Kidney tubule cell (primary cell): ENCODE measurements around the gene CLK1.
"Not testable (repeated sequence)": the region's sequence is repeated elsewhere in the genome, so short reads cannot be mapped to it uniquely, and the experiment has no call there.

Source experiments
- DNase-seq: peaks from one replicate; pipeline ENCODE4 v3.0.0-alpha.2; 2018; ENCODE audit warnings: low spot score

Gene CLK1

GRCh38 chr2:200851398-200852248 is 12.8 kb downstream of the CLK1 start:
- no peak for DNase-seq

DNA sequence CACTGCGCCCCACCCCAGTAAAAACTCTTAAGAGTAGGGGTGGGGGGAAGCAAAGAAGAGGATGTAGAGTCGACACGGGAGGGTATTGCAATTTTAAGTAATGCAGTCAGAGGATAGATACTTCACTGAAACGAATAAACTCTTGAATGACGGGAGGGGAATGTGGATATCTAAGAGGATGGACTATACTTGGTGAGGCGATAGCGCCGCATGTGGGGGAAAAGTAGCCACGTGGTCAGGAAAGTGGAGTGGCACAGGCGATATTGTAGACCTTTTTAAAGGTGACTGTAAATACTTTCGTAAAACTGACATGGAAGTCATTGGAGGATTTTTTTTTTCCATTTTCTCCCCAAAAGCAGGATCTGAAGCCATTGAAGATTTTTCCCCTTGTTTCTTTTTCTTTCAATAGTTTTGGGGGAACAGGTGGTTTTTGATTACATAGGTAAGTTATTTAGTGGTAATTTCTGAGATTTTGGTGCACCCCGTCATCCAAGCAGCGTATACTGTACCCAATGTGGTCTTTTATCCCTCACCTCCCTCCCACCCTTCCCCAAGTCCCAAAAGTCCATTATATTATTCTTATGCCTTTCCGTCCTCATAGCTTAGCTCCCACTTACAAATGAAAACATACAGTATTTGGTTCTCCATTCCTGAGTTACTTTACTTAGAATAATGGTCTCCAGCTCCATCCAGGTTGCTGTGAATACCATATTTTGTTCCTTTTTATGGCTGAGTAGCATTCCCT is 13.8 kb downstream of the CLK1 start:
- no peak for DNase-seq

GRCh38 chr2:200847939-200848338 is 16.5 kb downstream of the CLK1 start:
- no peak for DNase-seq

DNA sequence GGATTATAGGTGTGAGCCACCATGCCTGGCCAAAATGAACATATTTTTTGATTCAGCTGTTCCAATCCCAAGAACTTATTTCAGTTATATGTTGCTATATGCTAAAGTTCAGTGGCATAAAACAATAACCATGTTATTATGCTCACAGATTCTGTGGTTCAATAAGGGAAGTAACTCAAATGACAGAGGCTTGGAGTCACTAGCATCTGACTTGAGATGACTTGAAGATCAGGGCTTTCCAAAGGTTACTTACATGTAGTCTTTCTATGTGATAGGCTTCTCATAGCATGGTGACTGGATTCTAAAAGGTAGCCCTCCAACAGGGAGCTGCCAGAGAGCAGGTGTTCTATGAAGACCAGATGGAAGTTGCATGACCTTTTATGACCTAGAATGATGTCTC is 17.2 kb downstream of the CLK1 start:
- DNase-seq = no peak

DNA sequence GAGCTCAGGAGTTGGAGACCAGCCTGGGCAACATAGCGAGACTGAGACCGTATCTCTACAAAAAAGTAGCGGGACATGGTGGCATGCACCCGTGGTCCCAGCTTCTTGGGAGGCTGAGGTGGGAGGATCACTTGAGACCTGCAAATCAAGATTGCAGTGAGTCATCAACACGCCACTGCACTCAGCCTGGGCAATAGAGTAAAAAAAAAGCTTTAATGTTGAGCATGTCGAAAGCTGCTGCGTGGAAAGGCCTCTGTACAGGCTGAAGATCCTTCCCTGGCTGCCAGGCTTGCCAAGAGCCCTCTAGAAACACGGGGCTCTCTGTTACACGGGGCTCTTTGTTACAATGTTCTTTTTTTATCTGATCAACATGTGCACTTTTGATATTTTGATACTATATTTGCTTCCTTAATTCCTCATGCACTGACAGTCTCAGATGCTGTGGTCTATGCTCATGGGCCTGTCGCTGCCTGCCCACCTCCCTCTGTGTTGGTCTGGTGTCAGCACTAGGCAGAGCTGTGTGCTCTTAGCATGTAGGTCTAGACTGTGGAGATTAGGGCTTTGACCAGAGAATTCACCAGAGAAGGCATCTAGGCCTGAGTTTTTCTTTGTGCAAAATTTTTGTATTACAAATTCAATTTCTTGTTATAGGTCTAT is 18.7 kb downstream of the CLK1 start:
- DNase-seq = no peak

DNA sequence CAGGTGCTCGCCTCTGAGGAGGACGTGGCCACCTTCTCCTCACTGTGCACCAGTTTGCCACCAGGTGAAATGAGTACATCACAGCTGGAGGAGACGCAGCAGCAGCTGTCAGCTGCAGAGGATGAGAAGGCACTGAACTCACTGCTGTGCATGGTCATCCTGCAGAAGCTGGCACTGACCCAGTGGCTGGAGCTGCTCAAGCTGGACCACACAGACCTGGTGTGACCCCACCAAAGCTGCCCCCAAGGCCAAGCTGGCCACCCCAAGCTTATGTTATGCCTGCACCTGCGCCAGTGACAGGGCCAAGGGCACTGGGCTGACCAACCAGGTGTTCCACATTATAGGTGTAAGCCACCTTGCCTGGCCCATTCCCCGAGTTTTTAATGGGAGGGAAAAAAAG is 19.3 kb downstream of the CLK1 start:
- DNase-seq = no peak

DNA sequence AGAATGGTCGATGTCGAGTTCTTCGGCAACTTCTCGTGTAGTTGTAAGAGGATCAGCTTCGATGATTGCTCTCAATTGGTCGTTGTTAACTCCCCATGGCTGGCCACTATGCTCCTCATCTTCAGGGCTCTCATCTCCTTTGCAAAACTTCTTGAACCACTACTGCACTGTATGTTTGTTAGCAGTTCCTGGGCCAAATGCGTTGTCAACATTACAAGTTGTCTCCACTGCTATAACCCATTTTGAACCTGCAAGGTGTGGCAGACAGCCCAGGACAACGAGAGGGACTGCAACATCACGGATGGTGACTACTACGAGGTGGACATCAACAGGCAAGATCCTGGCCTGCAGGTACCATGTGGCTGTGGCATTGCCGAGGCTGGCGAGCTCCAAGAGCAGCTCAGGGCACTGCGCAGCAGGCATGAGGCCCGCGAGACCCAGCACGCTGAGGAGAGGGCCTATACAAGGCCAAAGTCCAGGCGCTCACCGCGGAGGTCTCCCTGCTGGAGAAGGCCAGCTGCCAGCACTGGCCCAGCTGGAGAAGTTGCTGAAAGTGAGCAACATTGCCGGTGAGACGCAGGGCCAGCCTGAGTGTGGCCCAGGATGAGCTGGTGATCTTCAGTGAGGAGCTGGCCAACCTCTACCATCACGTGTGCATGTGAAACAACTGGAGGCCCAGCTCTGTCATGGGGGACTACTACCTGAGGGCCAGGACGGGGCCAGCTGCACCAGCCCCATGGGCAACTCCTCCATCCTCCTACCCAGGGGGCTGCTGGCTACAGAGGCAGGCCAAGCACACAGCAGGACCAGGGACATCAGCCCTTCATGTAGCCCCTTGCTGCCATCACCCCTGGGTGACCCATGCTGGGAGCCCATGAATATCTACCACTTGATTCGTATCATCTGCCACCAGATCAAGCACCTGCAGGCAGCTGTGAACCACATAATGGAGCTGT is 20.2 kb downstream of the CLK1 start:
- no peak for DNase-seq

- DNase-seq = no peak
These were observed 24.9 kb downstream of the CLK1 start for GRCh38 chr2:200839513-200839912.

DNA sequence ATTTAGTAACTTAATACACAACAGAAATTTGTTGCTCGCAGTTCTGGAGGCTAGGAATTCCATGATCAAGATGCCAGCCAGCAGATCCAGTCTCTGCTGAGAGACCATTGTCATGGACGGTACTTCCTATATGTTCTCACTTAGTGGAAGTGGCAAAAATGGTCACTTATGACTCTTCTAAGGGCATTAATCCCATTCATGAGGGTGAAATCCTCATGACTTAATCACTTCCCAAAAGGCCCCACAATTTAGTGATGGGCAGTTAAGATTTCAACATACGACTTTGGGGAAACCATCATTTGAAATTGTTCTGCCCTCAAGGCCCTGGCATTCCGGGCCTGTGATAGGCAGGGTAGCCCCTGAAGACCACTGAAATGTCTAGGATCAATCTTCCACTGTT is 29.8 kb downstream of the CLK1 start:
- no peak for DNase-seq

DNA sequence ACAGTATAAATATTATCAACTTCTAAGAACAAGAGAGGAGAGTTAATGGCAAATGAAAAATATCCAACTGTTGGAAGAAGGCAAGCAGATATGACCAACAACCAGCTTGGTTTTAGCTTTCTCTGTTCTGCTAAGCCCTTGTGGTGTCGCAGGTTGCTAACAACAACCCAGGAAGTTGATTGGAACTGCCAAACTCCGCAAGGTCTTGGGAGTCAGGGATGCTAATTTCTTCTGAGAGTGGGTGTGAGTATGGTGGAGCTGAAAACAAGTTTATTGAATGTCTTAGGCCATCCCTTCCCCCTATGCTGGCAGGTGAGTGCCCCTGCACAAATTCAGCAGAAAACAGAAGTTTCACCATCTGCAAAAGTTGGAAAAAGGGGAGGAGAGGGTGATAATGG is 35.2 kb downstream of the CLK1 start:
- DNase-seq = no peak

DNA sequence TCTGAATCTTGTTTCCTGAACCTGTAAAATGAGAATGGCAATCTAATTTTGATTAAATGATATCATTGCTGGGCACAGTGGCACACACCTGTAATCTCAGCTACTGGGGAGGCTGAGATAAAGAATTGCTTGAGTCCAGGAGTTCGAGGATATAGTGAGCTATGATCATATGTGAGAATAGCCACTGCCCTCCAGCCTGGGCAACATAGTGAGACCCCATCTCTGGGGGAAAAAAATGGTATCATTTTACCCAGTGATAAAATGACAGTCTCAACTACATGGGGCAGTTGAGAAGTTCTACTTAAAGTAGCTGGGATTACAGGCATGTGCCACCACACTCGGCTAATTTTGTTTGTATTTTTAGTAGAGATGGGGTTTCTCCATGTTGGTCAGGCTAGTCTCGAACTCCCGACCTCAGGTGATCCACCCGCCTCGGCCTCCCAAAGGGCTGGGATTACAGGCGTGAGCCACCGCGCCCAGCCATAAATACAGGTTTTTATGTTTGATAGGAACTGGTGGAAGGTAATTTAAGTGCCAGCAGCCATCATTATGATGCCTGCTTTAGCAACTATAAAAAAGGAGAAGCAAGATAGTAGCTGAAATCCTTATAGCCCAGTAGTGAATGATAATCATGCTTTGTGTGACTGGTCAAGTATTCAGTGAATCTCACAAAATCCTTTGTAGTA is 35.7 kb downstream of the CLK1 start:
- DNase-seq = no peak

- DNase-seq = no peak
These were observed 36.4 kb downstream of the CLK1 start for GRCh38 chr2:200828104-200828503.

GRCh38 chr2:200821686-200822245 is 42.7 kb downstream of the CLK1 start:
- no peak for DNase-seq

DNA sequence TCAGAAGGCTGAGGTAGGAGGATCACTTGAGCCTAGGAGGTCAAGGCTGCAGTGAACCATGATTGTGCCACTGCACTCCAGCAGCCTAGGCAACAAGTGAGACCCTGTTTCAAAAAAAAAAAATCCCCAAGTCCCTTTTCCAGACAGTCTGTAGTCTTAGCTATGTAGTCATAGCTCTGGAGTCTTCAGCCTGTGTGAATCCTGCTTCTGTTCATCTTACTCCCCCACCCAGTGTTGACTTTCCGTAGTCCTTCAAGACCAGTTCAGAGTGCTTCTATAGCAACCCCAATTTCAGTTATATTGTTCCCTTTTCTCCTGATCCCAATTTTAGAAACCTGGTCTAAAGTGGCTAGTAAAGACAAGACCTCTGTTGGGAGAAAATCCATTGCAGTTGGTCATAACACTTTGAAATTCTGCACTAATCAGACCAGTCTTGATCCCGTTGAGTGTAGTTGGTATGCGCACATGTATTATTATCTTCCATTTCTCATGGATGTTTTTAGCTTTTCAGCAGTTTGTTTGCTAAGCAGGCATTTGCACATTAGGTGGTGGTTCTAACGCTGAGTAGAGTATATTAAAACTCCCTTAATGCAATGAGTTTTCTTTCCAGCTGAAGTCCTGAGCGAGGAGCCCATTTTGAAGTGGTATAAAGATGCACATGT is 43.8 kb downstream of the CLK1 start:
- DNase-seq = no peak

DNA sequence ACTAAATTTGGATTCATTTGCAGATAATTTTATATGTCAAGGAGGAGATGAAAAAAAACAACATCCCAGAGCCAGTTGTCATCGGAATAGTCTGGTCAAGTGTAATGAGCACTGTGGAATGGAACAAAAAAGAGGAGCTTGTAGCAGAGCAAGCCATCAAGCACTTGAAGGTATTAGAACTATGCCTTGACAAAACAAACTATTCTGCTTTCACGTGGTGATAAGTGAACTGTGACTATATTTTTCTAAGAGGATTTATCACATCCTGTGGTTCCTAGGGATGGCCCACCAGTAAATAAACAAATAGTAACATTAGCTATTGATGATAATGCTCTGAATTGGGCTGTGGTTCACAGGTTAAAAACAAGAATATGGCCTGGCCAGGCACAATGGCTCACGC is 45.7 kb downstream of the CLK1 start:
- DNase-seq = not testable (repeated sequence)

GRCh38 chr2:200814917-200815316 is 49.5 kb downstream of the CLK1 start:
- DNase-seq = no peak

DNA sequence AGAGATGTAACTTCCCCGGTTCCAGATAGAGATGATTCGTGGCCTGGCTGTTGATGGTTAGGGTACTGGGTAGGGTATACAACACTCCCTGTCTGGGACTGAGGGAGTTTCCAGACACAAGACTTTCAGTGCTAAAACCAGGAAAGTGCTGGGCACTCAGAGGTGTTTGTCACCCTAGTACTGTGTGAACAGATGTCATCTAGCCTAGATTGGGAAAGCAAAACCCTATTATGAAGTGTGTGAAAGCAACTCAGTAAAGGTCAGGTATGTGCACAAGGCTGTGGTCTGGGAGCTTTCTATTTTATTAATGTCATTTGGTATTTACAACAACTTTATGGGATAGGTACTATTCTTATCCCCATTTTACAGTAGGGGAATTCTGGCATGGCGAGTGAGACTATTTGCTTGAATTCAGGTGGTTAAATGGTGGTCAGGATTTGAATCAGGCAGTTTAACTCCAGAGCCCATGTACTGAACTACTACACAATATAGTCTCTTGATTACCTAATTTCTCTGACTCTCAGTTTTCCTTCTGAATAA is 50.1 kb downstream of the CLK1 start:
- peak; percentile 32 for DNase-seq

DNA sequence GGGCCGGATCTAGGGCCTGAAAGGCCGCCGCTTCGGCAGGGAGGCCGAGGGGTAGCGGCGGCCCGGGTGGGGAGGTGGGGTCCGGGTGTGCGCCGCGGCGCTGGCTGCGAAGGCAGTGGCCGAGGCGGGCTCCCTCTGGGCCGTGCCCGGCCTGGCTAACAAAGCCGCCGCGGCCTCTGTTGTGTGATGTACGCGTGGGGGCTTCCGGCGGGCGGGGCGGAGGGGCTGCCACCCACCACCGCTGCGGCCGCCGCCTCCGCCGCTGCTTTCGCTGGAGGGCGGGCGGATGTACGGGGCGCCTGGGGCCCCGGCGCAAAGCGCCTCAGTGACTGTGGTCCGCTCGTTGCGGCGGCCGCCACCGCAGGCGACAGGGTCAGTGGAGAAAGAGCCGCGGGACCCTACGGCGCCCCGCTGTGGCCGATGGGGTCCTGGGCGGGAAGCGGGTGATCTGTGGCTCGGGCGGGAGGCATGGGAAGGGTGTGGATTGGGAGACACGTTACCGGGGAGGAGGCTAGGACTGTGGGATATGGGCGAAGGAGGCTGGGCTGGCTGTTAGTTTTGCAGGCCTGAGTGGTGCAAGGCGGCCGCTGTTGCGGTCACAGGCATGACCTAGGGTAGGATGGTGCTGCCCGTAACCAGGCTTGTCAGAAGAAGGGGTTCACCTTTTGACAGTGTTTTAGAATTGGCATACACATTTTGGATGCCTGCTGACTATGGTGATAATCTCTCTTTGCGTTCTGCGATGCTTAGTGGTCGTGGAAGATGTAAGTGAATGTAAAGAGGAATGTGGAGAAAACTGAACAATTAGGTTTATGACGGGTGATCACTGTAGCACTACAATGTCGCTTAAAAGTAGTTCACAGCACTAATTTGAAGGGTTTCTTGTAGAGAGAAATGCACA is 52.1 kb downstream of the CLK1 start:
- DNase-seq = peak; percentile 78
